ENCODE measurements around the gene HAAO. TPM values are rescaled to one million over a fixed set of nuclear protein-coding genes. Genes with fewer than 3 reads are reported as not detected.

The HAAO gene
- total and polyA plus RNA-seq, 2 experiments from 2014 or later, result 2.6 to 3.2 TPM

GRCh38 chr2:42752816-42753813 is 39.3 kb downstream of the HAAO start:
- Mint-ChIP-seq H3K4me1 (peaks cover 6% of the 10 kb centered on the region), H3K27ac (no peak overlapping the region), H3K27me3 (ENCODE audit: insufficient read depth, low read depth, poor library complexity) (peaks cover 8% of the 10 kb centered on the region), H3K4me3 (no peak overlapping the region), H3K9me3 (no peaks in the 10 kb centered on the region), H3K36me3 (ENCODE audit: low read depth) (no peaks in the 10 kb centered on the region)
- Histone ChIP-seq H3K4me3 (no peak overlapping the region), H3K36me3 (ENCODE audit: insufficient read depth) (no peaks in the 10 kb centered on the region), H3F3A (replicated peaks; ENCODE audit: low read depth) (no peaks in the 10 kb centered on the region), H3K4me2 (no peak overlapping the region), H4K20me1 (replicated peaks; ENCODE audit: insufficient read depth) (no peaks in the 10 kb centered on the region), H2AFZ (no peak overlapping the region), H3K27me3 (ENCODE audit: insufficient read depth) (no peaks in the 10 kb centered on the region), H3K79me2 (replicated peaks; ENCODE audit: insufficient read depth) (no peaks in the 10 kb centered on the region), H3K27ac (ENCODE audit: low read depth) (no peak overlapping the region), H3K9me2 (ENCODE audit: insufficient read depth) (no peaks in the 10 kb centered on the region), H3K4me1 (ENCODE audit: insufficient read depth) (no peaks in the 10 kb centered on the region)
- no peak for DNase-seq (ENCODE audit: low spot score)
- ATAC-seq, result no peak
- TF ChIP-seq ZNF331 (CRISPR knock-in tag; IDR thresholded peaks at IDR 0.05; ENCODE audit: low read depth), result no peak

GRCh38 chr2:42752314-42752713 is 40.1 kb downstream of the HAAO start:
- DNase-seq (ENCODE audit: low spot score), result no peak
- TF ChIP-seq CTCF (conservative IDR thresholded peaks at IDR 0.05; ENCODE audit: low read depth in 2 of 2), result no peak
- TF ChIP-seq CREB1 (CRISPR knock-in tag; IDR thresholded peaks at IDR 0.05; ENCODE audit: low read depth), result no peak
- no peak for TF ChIP-seq ETS1 (IDR thresholded peaks at IDR 0.05)
- no peak for TF ChIP-seq ZNF462 (CRISPR knock-in tag; IDR thresholded peaks at IDR 0.05)
- TF ChIP-seq EZH2 (IDR thresholded peaks at IDR 0.05; ENCODE audit: low read depth, unreplicated experiment), result no peak
- TF ChIP-seq REST (IDR thresholded peaks at IDR 0.05; ENCODE audit: unreplicated experiment), result no peak

More at GRCh38 chr2:42752314-42752713, 40.1 kb downstream of the HAAO start:
- Mint-ChIP-seq H3K27ac (no peak overlapping the region), H3K9me3 (no peaks in the 10 kb centered on the region), H3K4me3 (no peak overlapping the region), H3K4me1 (peaks cover 6% of the 10 kb centered on the region), H3K27me3 (ENCODE audit: insufficient read depth, low read depth, poor library complexity) (peaks cover 8% of the 10 kb centered on the region), H3K36me3 (ENCODE audit: low read depth) (no peaks in the 10 kb centered on the region)
- H2AFZ ChIP-seq, result no peak overlapping the region
- no peaks in the 10 kb centered on the region for H3K79me2 ChIP-seq (replicated peaks; ENCODE audit: insufficient read depth)
- no peaks in the 10 kb centered on the region for H3K27me3 ChIP-seq (ENCODE audit: insufficient read depth)
- H3K4me3 ChIP-seq, result no peak overlapping the region
- no peaks in the 10 kb centered on the region for H3F3A ChIP-seq (replicated peaks; ENCODE audit: low read depth)
- no peak for ATAC-seq
- no peaks in the 10 kb centered on the region for H3K9me2 ChIP-seq (ENCODE audit: insufficient read depth)
- no peaks in the 10 kb centered on the region for H3K36me3 ChIP-seq (ENCODE audit: insufficient read depth)
- H3K4me2 ChIP-seq, result no peak overlapping the region
- H4K20me1 ChIP-seq (replicated peaks; ENCODE audit: insufficient read depth), result no peaks in the 10 kb centered on the region
- H3K4me1 ChIP-seq (ENCODE audit: insufficient read depth), result no peaks in the 10 kb centered on the region
- no peak overlapping the region for H3K27ac ChIP-seq (ENCODE audit: low read depth)
